ENCODE measurements around the gene COQ10B. TPM values are rescaled to one million over a fixed set of nuclear protein-coding genes. Genes with fewer than 3 reads are reported as not detected.

The COQ10B gene
- total and polyA plus RNA-seq, 4 donors, result 12.0 to 22.1 (median 16.5) TPM

- Histone ChIP-seq H3K4me3 (ENCODE audit: low read depth in 1 of 3, low read length in 3 of 3) (no peak overlapping the region), H3K9ac (ENCODE audit: low read depth in 1 of 2, low read length in 2 of 2) (no peak overlapping the region), H3K27me3 (ENCODE audit: control insufficient read depth in 4 of 4, insufficient read depth in 4 of 4, low read length in 3 of 4) (no peaks in the 10 kb centered on the region), H3K9me3 (ENCODE audit: control insufficient read depth in 4 of 4, low read length in 3 of 4) (no peaks in the 10 kb centered on the region), H3K36me3 (ENCODE audit: control insufficient read depth in 4 of 4, insufficient read depth in 3 of 4, low read depth in 1 of 4, low read length in 3 of 4) (peaks cover 2 to 30% (median 26%) of the 10 kb centered on the region in 4 donors), H3K4me1 (ENCODE audit: control insufficient read depth in 4 of 4, insufficient read depth in 4 of 4, low read length in 3 of 4) (peaks cover 11 to 22% (median 16%) of the 10 kb centered on the region in 4 donors), H3K27ac (ENCODE audit: low read depth in 1 of 2, low read length in 2 of 2) (no peak overlapping the region)
- DNase-seq (ENCODE audit: low spot score), result no peak
- TF ChIP-seq HNF4G (IDR thresholded peaks at IDR 0.05), result no peak
- TF ChIP-seq FOXA1 (IDR thresholded peaks at IDR 0.05), result no peak
- no peak for TF ChIP-seq CTCF (IDR thresholded peaks at IDR 0.05; ENCODE audit: low read depth, low read length, missing input control)
- no peak for TF ChIP-seq JUND (IDR thresholded peaks at IDR 0.05)
- WGBS, result 95% methylated on average over 2 of the region's 2 CpGs
These were observed 30.0 kb upstream of the COQ10B start for GRCh38 chr2:197423307-197423706.

GRCh38 chr2:197425550-197425949, 27.8 kb upstream of the COQ10B start:
- Histone ChIP-seq H3K36me3 (ENCODE audit: control insufficient read depth in 4 of 4, insufficient read depth in 3 of 4, low read depth in 1 of 4, low read length in 3 of 4) (peaks cover 1 to 12% (median 7%) of the 10 kb centered on the region in 4 donors), H3K4me1 (ENCODE audit: control insufficient read depth in 4 of 4, insufficient read depth in 4 of 4, low read length in 3 of 4) (peaks cover 14 to 39% (median 22%) of the 10 kb centered on the region in 4 donors), H3K4me3 (ENCODE audit: low read depth in 1 of 3, low read length in 3 of 3) (no peak overlapping the region), H3K9me3 (ENCODE audit: control insufficient read depth in 4 of 4, low read length in 3 of 4) (no peaks in the 10 kb centered on the region), H3K27me3 (ENCODE audit: control insufficient read depth in 4 of 4, insufficient read depth in 4 of 4, low read length in 3 of 4) (no peaks in the 10 kb centered on the region), H3K9ac (ENCODE audit: low read depth in 1 of 2, low read length in 2 of 2) (no peak overlapping the region), H3K27ac (ENCODE audit: low read depth in 1 of 2, low read length in 2 of 2) (no peak overlapping the region)
- 64% methylated on average over 7 of the region's 7 CpGs for WGBS
- DNase-seq (ENCODE audit: low spot score), result no peak
- TF ChIP-seq REST (IDR thresholded peaks at IDR 0.05), result no peak
- no peak for TF ChIP-seq JUND (IDR thresholded peaks at IDR 0.05)
- TF ChIP-seq YY1 (IDR thresholded peaks at IDR 0.05), result no peak
- no peak for TF ChIP-seq SP1 (IDR thresholded peaks at IDR 0.05)
- no peak for TF ChIP-seq GABPA (IDR thresholded peaks at IDR 0.05 in 1 of 2, conservative IDR thresholded peaks at IDR 0.05 in 1 of 2)
- TF ChIP-seq NR2F2 (IDR thresholded peaks at IDR 0.05), result no peak
- TF ChIP-seq FOXA1 (IDR thresholded peaks at IDR 0.05), result no peak
- no peak for TF ChIP-seq FOXA2 (IDR thresholded peaks at IDR 0.05)
- TF ChIP-seq MAX (IDR thresholded peaks at IDR 0.05), result no peak
- TF ChIP-seq ZBTB33 (IDR thresholded peaks at IDR 0.05), result no peak
- TF ChIP-seq EGR1 (IDR thresholded peaks at IDR 0.05; ENCODE audit: low read depth in 2 of 2), result no peak
- TF ChIP-seq RXRA (IDR thresholded peaks at IDR 0.05), result no peak
- TF ChIP-seq HNF4A (conservative IDR thresholded peaks at IDR 0.05), result no peak
- no peak for TF ChIP-seq HNF4G (IDR thresholded peaks at IDR 0.05)
- no peak for TF ChIP-seq CTCF (IDR thresholded peaks at IDR 0.05; ENCODE audit: low read depth, low read length, missing input control)
- no peak for TF ChIP-seq ATF3 (IDR thresholded peaks at IDR 0.05)
